Adrenal gland (tissue), 5 donors: Measurements from ENCODE around the gene ADGRL2.

ENCODE experiments used
- CTCF ChIP-seq, 6 experiments: fragments of 450-650 bp in 4 of 6; fragments of 200-600 bp in 2 of 6; sonication (generic) in 1 of 6; IDR thresholded peaks; 1 replicate in 5 of 6; 2 replicates in 1 of 6; pipeline versions ENCODE4 v1.5.1 to v1.8.0; 2016 to 2021; ENCODE audit warnings: antibody characterized with exemption in 6 of 6, mild to moderate bottlenecking in 2 of 6, moderate library complexity in 1 of 6
- POLR2A ChIP-seq, 2 donors: fragments of 450-650 bp; IDR thresholded peaks; one replicate each; pipeline ENCODE4 v1.6.1; 2017; ENCODE audit warnings: antibody characterized with exemption in 2 of 2, mild to moderate bottlenecking in 2 of 2, moderate library complexity in 1 of 2
- donor health status: DM: no; HTN: no; CAD: no.

GRCh38 chr1:81847063-81847462, 46.3 kb downstream of the ADGRL2 start:
- no peak for TF ChIP-seq CTCF (IDR thresholded peaks at IDR 0.05)
- TF ChIP-seq POLR2A (IDR thresholded peaks at IDR 0.05) = no peak
